A172 (cell line): ENCODE results near the gene OTUD7B. TPM values are rescaled to one million over a fixed set of nuclear protein-coding genes. Genes with fewer than 3 reads are reported as not detected.
"Not testable (repeated sequence)": the region's sequence is repeated elsewhere in the genome, so short reads cannot be mapped to it uniquely, and the experiment has no call there.

Experiments
- DNase-seq: peaks from one replicate; pipeline ENCODE4 v3.0.0-alpha.2; 2015; ENCODE audit warnings: low spot score
- total RNA-seq: library from RNA; depleted of rRNA; stranded (reverse); fragments of >200 nt; shearing (Covaris generic); gene quantifications from 2 replicates; pipeline ENCODE4 v1.2.3, GENCODE V29; 2014

The OTUD7B gene
- total RNA-seq, 1 experiment from 2014 or later: 15.6 TPM

DNA sequence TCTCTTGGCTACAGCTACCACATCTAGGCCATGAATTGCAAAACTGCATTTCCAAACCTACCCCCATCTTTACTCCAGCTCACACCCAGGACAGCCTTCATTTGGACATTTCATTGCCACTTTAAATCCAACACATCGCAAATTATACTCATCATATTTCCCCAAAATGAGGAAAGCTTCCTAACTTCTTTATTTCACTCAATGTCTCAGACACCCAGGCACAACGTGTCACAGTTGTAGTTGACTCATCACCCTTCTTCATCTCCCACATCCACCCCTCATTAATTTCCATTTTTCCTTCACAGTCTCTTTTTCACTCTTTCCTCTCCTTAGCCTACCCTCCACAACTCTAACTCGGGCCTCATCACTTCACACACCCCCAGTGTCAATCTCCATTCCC, 6.7 kb downstream of the OTUD7B start:
- DNase-seq: no peak

DNA sequence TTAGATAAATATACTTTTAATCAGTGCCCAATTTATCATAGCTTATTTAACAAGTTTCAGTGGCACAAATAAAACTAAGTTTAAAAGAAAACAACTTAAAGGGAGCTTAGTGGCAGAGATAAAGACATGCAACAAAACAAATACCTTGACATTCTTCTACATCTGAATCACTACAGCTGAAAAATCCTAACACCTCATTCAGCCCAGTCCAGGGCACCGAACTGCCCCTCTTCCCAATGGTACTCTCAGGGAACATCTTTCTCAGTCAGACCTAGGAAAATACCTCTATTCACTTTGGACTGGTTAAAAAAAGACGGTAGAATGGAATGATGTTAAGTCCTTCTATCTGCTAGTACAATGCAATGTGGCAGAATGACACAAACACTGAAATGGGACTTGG, 8.3 kb downstream of the OTUD7B start:
- no peak for DNase-seq

GRCh38 chr1:150001415-150001814, 9.1 kb downstream of the OTUD7B start:
- no peak for DNase-seq

DNA sequence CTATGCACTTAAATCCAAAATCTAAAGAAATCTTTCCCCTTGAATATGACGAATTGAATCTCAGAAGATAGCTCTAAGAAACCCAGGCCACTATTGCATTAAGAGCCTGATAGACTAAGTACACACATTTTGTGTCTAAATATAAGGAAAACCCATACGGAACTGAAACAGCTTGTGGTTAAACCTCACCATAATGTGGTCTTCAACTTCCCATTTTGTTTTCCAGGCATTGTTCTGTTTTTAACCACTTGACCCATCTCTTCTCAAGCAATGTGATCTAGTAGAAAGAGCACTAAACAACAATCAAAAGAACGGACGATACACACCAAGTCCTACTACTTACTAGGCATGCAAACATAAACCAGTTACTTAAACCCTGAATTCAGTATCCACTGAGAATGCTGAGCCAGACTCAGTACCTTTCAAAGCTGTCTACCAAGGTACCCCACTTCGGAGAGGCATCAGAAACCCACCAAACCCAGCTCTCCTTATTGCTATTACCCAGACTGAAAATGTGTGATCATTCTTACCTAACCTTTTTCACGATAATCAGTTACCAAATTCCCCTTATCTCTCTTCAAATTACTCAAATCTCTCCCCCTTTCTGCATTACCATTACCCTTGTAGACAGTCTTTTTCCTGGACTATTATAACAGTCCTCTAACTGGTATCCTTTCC, 12.8 kb downstream of the OTUD7B start:
- DNase-seq: no peak

DNA sequence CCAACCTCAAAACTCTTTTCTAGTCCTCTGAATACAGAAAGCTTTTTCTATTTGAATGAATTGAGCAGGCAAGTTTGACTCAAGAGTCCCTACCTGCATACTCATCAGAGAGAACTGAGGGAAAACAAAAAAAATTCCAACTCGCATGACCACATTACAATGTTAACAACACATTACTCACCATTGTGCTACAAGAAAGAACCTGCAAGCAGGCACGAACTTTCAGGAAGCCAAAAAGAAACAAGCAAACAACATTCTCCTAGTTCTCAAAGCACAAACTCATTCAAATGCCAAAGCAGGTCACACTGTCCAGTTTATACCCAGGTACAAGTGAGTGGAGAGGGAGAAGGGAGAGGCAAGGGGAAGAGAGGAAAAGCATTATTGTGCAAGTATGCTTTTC, 14.6 kb downstream of the OTUD7B start:
- peak; percentile 38 for DNase-seq

DNA sequence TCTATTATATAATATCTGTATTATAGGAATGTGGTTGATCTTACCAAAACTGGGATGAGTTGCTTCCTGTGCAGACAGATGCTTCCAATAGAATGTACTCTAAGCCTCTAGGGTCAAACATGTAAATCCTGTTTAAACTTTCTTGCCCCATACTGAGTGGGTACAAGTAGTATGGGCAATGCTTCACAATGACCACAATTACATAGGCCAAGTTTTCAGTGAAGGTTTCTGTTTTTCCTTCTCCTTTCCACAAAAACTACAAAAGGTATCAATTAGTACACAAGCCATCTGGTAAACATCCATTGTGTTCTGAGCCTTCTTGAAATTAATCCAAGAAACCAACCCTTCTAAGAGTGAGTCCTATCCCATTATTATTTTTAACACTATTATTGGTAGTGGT, 16.8 kb downstream of the OTUD7B start:
- no peak for DNase-seq

DNA sequence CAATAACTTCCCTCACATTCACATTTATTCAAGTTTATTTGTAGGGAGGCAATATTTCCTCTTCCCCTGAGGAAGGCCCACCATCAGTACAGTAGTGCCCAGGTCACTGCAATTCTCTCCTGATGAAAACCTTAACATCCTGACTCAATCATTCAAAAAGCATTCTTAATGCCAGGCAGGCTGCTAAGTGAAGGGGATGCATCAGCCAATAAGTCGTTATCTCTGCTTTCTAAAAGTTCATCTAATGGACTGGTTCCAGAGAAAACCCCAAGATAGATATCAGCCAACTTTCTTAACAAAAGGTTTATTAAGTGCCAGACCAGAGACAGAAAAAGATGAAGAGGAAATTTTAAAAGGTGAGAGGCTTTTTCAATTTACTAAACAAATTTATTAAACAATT, 17.3 kb downstream of the OTUD7B start:
- no peak for DNase-seq

- DNase-seq: no peak
These were observed 23.3 kb downstream of the OTUD7B start for GRCh38 chr1:149987297-149987595.

DNA sequence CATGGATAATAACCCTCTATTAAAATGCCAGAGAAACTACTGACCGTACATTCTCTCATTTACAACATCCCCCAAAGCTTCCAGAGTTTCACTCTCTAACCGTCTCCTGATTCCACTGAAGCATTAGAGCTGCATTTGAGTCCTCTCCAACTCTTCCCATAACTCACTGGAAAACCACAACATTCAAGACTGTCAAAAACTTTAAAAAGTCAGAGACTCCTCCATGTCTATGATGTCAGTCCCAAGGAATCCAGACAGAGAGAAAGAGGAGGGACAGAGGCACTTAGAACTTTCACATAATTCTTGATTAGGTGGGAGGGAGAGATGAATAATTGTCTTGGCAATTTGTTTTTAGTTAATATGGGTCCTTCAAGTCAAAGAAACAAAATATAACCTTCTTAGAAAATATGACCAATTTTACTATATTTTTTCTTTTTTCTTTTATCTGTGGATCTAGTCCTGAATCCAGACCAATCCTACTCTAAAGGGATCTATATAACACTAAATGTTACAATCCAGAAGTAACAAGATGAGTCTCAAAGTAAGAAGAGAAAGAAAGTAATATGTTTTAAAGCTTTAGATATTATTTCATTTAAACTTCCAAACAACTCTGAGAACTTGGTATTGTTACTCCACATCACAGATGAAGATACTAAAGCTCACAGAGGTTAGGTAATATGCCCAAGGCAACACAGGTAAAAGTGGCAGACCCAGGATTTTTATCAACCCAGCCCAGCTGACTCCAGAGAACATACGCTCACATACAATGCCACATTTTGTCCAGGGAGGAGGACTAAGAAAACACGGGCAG, 23.8 kb downstream of the OTUD7B start:
- peak; percentile 93 for DNase-seq

GRCh38 chr1:149979972-149980540, 30.5 kb downstream of the OTUD7B start:
- DNase-seq: no peak

DNA sequence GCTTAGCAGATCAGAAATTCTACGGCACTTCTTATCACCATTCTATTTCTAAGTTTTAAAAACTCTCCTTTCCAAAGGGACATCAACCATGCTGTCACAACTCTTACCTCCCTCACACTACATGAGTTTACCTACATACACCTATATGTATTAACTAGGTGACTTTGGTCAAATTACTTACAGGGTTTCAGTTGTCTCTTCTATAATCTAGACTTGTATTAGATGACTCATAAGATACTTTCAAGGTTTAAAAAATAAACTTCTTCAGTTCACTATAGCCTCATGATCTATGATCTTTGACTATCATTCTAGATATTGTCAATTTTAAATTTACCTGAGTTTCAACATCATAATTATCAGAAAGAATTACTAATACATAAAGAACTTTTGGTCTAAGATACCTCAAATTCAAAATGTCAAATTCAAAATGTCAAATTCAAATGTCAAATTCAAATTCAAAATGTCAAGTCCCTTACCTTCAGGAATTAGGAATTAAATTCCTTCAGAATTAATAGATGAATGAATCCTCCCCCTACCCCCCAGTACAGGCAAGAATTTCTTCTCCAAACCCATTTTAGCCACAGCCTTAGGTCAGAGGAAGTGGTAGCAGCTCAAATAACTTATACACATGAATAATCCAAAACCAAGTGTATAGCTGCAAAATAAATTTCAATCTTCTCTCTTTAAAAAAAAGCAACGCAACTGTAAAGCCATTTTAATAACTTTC, 31.1 kb downstream of the OTUD7B start:
- DNase-seq: no peak

DNA sequence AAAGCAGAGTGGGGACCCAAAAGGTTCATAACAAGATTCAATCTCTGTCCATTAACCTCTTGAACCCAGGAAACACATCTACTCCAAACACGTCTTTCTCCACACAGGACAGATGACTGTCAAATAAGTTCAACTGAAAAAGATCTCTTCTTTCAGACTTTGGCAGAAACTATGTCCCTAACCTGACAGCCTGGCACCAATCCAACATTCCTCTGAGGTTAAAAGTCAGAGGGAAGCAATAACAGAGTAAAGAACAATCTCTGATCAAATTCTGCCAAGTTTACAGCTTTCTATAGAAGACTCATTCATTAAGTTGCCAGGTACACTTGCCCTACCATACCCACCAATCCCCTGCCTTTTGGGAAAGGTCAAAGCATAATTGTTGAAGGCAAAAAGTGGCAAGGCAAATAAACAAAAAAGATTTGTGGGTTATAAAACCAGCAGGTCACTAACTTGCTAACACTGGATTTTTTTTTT, 31.9 kb downstream of the OTUD7B start:
- no peak for DNase-seq

DNA sequence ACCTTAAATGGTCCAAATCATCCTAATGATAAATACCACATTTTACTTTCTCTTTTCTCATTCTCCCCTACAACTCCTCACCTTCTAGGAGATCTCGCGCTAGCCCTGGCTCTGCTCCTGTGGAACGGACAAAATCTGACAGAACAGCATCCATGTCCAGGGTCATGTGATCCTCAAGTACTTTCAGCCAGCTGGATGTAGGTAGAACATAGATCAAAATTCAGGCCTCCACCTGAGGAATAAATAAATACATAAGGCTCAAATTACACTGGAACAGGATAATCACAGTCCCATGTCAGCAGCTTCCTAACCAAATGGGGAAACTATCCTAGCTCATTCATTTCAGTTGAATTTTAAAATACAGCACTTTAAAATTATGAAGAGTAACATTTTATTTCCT, 33.2 kb downstream of the OTUD7B start:
- no peak for DNase-seq

GRCh38 chr1:149972547-149972946, 38.0 kb downstream of the OTUD7B start:
- DNase-seq: no peak

GRCh38 chr1:149967646-149968045, 42.9 kb downstream of the OTUD7B start:
- no peak for DNase-seq

GRCh38 chr1:149967041-149967440, 43.5 kb downstream of the OTUD7B start:
- DNase-seq: no peak

DNA sequence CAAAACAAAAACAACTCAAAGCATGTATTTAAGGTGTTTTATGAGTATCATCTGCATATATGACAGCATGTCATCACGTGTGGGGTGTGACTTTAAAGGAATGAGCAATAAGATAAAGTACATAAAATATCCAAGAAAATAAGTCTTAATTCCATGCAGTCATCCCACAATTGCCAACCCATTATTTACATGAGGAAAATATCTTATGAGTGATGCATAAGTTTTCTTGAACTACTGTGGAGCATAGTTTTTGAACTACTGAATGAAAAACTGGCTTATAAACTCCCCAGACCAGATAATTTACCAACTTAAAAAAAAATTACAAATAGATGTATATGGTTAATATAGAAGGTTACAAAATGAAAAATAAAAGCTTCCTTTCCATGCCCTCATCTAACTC, 44.1 kb downstream of the OTUD7B start:
- no peak for DNase-seq

DNA sequence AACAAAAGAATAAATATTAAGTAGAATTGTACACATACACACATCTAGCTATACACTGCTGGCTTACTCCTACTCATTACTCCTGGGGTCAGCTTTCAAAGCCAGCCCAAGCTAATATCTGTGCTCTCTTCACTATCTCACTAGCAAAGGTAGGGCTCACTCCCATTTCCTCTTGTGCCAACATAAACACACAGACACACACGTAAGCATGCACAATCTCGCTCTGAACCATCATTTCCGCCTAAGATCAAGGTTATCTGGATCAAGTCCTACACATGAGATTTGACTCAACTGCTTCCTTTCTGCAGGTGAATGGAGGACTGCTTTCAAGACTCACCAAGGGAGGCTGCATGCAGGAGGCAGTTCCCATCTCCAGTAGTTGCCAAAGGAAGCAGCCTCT, 45.1 kb downstream of the OTUD7B start:
- DNase-seq: no peak

GRCh38 chr1:149963358-149963757, 47.2 kb downstream of the OTUD7B start:
- no peak for DNase-seq

DNA sequence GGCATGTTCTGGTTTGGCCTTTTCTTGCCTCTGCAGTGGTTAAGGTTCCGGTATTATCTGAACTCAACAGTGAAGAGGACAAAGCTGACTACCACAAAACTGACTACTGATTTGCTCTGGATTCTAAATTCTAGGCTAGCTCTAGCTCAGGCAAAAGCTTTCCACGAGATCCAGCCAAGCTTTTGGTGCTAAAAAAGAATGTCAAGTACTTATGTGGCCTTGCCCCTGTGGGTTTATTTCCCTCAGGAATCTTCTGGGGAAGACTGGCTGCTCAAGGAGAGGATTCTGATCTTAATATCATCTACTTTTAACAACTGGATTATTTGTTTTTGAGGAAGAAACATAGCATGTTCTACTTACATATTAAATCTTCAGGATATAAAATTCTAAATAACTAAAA, 47.8 kb downstream of the OTUD7B start:
- DNase-seq: no peak

- DNase-seq: peak; percentile 76
These were observed 48.4 kb downstream of the OTUD7B start for GRCh38 chr1:149962039-149962647.

- DNase-seq: not testable (repeated sequence)
These were observed 53.0 kb downstream of the OTUD7B start for GRCh38 chr1:149957548-149957947.
